ENCODE results near the gene MRPS6. TPM values are rescaled to one million over a fixed set of nuclear protein-coding genes. Genes with fewer than 3 reads are reported as not detected.

The MRPS6 gene
- total RNA-seq, 1 donor from 2014 or later, result 102 TPM

- DNase-seq (ENCODE audit: low spot score), result no peak
- Mint-ChIP-seq H3K9me3 (ENCODE audit: low read depth) (peaks cover 4% of the 10 kb centered on the region), H3K4me3 (ENCODE audit: unreplicated experiment) (peak overlapping the region; percentile 63), H3K27me3 (ENCODE audit: low read depth) (no peaks in the 10 kb centered on the region), H3K36me3 (ENCODE audit: low read depth) (peaks cover 13% of the 10 kb centered on the region), H3K4me1 (ENCODE audit: low read depth) (peaks cover 77% of the 10 kb centered on the region), H3K27ac (ENCODE audit: unreplicated experiment) (peak overlapping the region; percentile 97)
- no peak for TF ChIP-seq CTCF (IDR thresholded peaks at IDR 0.05)
Observed at GRCh38 chr21:34129901-34130715, 56.7 kb downstream of the MRPS6 start.

DNA sequence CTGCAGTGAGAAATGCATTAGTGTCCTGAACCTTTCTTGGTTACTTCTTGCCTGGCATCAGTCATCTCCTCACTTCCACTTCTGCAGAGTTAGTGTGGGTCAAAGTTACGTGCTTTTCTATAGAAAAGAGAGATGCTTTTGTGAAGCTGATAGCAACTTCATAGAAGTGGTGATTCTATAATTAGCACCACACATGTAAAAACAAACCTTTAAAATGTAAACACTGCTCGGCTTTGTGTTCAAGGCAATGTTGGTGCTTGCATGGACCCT lies 57.3 kb downstream of the MRPS6 start:
- Mint-ChIP-seq H3K36me3 (ENCODE audit: low read depth) (peaks cover 13% of the 10 kb centered on the region), H3K27me3 (ENCODE audit: low read depth) (no peaks in the 10 kb centered on the region), H3K4me3 (ENCODE audit: unreplicated experiment) (peak overlapping the region; percentile 63), H3K27ac (ENCODE audit: unreplicated experiment) (peak overlapping the region; percentile 97), H3K4me1 (ENCODE audit: low read depth) (peaks cover 77% of the 10 kb centered on the region), H3K9me3 (ENCODE audit: low read depth) (peaks cover 4% of the 10 kb centered on the region)
- no peak for DNase-seq (ENCODE audit: low spot score)
- no peak for TF ChIP-seq CTCF (IDR thresholded peaks at IDR 0.05)

DNA sequence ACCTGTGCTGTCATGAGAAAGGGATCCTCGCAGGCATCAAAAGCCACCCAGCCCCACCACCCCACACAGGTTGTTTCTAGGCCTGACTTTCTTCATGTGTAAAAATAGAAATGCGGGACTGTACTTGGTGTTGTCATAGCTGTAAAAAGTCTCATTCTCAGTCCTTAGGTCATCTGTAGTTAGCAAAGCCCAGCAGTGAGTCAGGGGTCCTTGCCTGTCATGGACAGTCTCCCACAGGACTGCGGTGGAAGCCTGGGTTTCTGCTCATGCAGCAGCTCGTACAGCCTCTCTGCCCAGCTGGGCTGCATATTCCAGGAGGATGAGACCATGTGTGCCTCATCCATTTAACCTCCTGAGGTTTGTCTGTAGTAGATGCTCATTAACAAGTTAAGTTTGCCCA lies 58.2 kb downstream of the MRPS6 start:
- Mint-ChIP-seq H3K27me3 (ENCODE audit: low read depth) (no peaks in the 10 kb centered on the region), H3K36me3 (ENCODE audit: low read depth) (peaks cover 15% of the 10 kb centered on the region), H3K4me3 (ENCODE audit: unreplicated experiment) (no peak overlapping the region), H3K9me3 (ENCODE audit: low read depth) (peaks cover 4% of the 10 kb centered on the region), H3K4me1 (ENCODE audit: low read depth) (peaks cover 71% of the 10 kb centered on the region), H3K27ac (ENCODE audit: unreplicated experiment) (peak overlapping the region; percentile 97)
- no peak for DNase-seq (ENCODE audit: low spot score)
- TF ChIP-seq CTCF (IDR thresholded peaks at IDR 0.05), result no peak

- DNase-seq (ENCODE audit: low spot score), result no peak
- no peak for TF ChIP-seq CTCF (IDR thresholded peaks at IDR 0.05)
- Mint-ChIP-seq H3K4me3 (ENCODE audit: unreplicated experiment) (no peak overlapping the region), H3K4me1 (ENCODE audit: low read depth) (peaks cover 67% of the 10 kb centered on the region), H3K27me3 (ENCODE audit: low read depth) (no peaks in the 10 kb centered on the region), H3K36me3 (ENCODE audit: low read depth) (peaks cover 18% of the 10 kb centered on the region), H3K9me3 (ENCODE audit: low read depth) (peaks cover 4% of the 10 kb centered on the region), H3K27ac (ENCODE audit: unreplicated experiment) (peak overlapping the region; percentile 97)
Observed at GRCh38 chr21:34132202-34132601, 58.8 kb downstream of the MRPS6 start.

GRCh38 chr21:34132926-34133325 lies 59.5 kb downstream of the MRPS6 start:
- peaks cover 5% of the 10 kb centered on the region for H3K9me3 Mint-ChIP-seq (ENCODE audit: low read depth)

More at GRCh38 chr21:34132926-34133325, 59.5 kb downstream of the MRPS6 start:
- Mint-ChIP-seq H3K36me3 (ENCODE audit: low read depth) (peaks cover 19% of the 10 kb centered on the region), H3K27ac (ENCODE audit: unreplicated experiment) (peak overlapping the region; percentile 5), H3K4me3 (ENCODE audit: unreplicated experiment) (no peak overlapping the region), H3K4me1 (ENCODE audit: low read depth) (peaks cover 60% of the 10 kb centered on the region), H3K27me3 (ENCODE audit: low read depth) (no peaks in the 10 kb centered on the region)
- no peak for DNase-seq (ENCODE audit: low spot score)
- no peak for TF ChIP-seq CTCF (IDR thresholded peaks at IDR 0.05)
